Adrenal gland (tissue), 5 donors: ENCODE results near the gene ZNF571.

Experiments
- POLR2A ChIP-seq, 2 donors: fragments of 450-650 bp; IDR thresholded peaks; one replicate each; pipeline ENCODE4 v1.6.1; 2017; ENCODE audit warnings: antibody characterized with exemption in 2 of 2, mild to moderate bottlenecking in 2 of 2, moderate library complexity in 1 of 2
- TF ChIP-seq, protein P1 (sequence below), 6 experiments: fragments of 450-650 bp in 4 of 6; fragments of 200-600 bp in 2 of 6; sonication (generic) in 1 of 6; IDR thresholded peaks; 1 replicate in 5 of 6; 2 replicates in 1 of 6; pipeline versions ENCODE4 v1.5.1 to v1.8.0; 2016 to 2021; ENCODE audit warnings: antibody characterized with exemption in 6 of 6, mild to moderate bottlenecking in 2 of 6, moderate library complexity in 1 of 6
- donor health status: DM: no; HTN: no; CAD: no.

DNA sequence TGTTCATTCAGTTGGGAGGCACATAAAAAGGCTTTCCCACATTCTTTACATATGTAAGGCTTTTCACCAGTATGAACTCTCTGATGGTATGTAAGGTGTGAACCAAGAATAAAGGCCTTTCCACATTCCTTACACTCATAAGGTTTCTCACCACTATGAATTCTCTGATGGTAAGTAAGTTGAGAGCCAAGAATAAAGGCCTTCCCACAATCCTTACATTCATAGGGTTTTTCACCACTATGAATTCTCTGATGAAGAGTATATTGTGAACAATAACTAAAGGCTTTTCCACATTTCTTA lies 29.3 kb downstream of the ZNF571 start:
- TF ChIP-seq, protein P1, sequence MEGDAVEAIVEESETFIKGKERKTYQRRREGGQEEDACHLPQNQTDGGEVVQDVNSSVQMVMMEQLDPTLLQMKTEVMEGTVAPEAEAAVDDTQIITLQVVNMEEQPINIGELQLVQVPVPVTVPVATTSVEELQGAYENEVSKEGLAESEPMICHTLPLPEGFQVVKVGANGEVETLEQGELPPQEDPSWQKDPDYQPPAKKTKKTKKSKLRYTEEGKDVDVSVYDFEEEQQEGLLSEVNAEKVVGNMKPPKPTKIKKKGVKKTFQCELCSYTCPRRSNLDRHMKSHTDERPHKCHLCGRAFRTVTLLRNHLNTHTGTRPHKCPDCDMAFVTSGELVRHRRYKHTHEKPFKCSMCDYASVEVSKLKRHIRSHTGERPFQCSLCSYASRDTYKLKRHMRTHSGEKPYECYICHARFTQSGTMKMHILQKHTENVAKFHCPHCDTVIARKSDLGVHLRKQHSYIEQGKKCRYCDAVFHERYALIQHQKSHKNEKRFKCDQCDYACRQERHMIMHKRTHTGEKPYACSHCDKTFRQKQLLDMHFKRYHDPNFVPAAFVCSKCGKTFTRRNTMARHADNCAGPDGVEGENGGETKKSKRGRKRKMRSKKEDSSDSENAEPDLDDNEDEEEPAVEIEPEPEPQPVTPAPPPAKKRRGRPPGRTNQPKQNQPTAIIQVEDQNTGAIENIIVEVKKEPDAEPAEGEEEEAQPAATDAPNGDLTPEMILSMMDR (IDR thresholded peaks at IDR 0.05) = no peak
- TF ChIP-seq POLR2A (IDR thresholded peaks at IDR 0.05) = no peak
